Activated CD8-positive, alpha-beta memory T cell treated with anti-CD3 and anti-CD28 coated beads, Interleukin-2, amount 50 U/mL, for 4 hours (primary cell): ENCODE measurements around the gene ZNF155.

ENCODE experiments used
- DNase-seq: peaks from one replicate; pipeline ENCODE4 v3.0.0-alpha.2; 2020

ZNF155 gene

GRCh38 chr19:44005973-44006372, 22.0 kb downstream of the ZNF155 start:
- DNase-seq, result no peak

GRCh38 chr19:44007473-44007872, 23.5 kb downstream of the ZNF155 start:
- DNase-seq, result no peak

GRCh38 chr19:44010468-44010867, 26.5 kb downstream of the ZNF155 start:
- DNase-seq, result no peak

GRCh38 chr19:44019498-44019897, 35.5 kb downstream of the ZNF155 start:
- DNase-seq, result no peak

GRCh38 chr19:44021221-44021620, 37.2 kb downstream of the ZNF155 start:
- no peak for DNase-seq

- no peak for DNase-seq
Measured at GRCh38 chr19:44024900-44025216, 40.9 kb downstream of the ZNF155 start.

- DNase-seq, result peak; percentile 77
Measured at GRCh38 chr19:44025217-44025936, 41.4 kb downstream of the ZNF155 start, which contains the start of gene ZNF222. TSS of gene ZNF222 (plus strand) at chr19:44025379. CDS start at chr19:44025437, 58 bp downstream.

- DNase-seq, result no peak
Measured at GRCh38 chr19:44026622-44027021, 42.6 kb downstream of the ZNF155 start.

GRCh38 chr19:44032001-44032610, 48.1 kb downstream of the ZNF155 start:
- DNase-seq, result no peak

GRCh38 chr19:44042147-44042546, 58.2 kb downstream of the ZNF155 start:
- no peak for DNase-seq
